K562 (cell line): ENCODE measurements around the gene ACTR1B. TPM values are rescaled to one million over a fixed set of nuclear protein-coding genes. Genes with fewer than 3 reads are reported as not detected.

Experiments
- ETS2 ChIP-seq: IDR thresholded peaks from 2 replicates; pipeline ENCODE4 v1.6.1; 2016; ENCODE audit warnings: borderline replicate concordance, missing genetic modification characterization, mild to moderate bottlenecking, moderate library complexity, missing compliant biosample characterization; ENCODE audit not compliant: poor library complexity, severe bottlenecking
- JUNB ChIP-seq: fragments of 450-650 bp; formaldehyde crosslinking; conservative IDR thresholded peaks from 2 replicates; pipeline ENCODE4 v1.4.0; 2020; ENCODE audit warnings: mild to moderate bottlenecking
- NCOA1 ChIP-seq: fragments of 450-650 bp; IDR thresholded peaks from 2 replicates; pipeline ENCODE4 v1.6.1; 2016; ENCODE audit warnings: low read depth
- NCOA6 ChIP-seq: fragments of 450-650 bp; IDR thresholded peaks from 2 replicates; pipeline ENCODE4 v1.6.1; 2017; ENCODE audit warnings: mild to moderate bottlenecking
- SPI1 ChIP-seq: IDR thresholded peaks from 2 replicates; pipeline ENCODE4 v1.6.1; 2011; ENCODE audit warnings: low read depth, low read length, control low read depth, borderline replicate concordance
- TFAP4 ChIP-seq: sonication (generic); formaldehyde crosslinking; IDR thresholded peaks from 2 replicates; pipeline ENCODE4 v1.8.0; 2022; ENCODE audit warnings: missing genetic modification reagents, mild to moderate bottlenecking, moderate library complexity, borderline replicate concordance
- UBTF ChIP-seq, 2 experiments: IDR thresholded peaks; 2 replicates each; pipeline ENCODE4 v1.6.1; 2012; ENCODE audit warnings: improper control_type of control experiment in 2 of 2, low read depth in 2 of 2, low read length in 2 of 2, borderline replicate concordance in 1 of 2
- YY1 ChIP-seq, 3 experiments: IDR thresholded peaks; 2 replicates each; pipeline ENCODE4 v1.6.1; 2011; ENCODE audit warnings: low read length in 2 of 3, mild to moderate bottlenecking in 2 of 3, moderate library complexity in 2 of 3, borderline replicate concordance in 1 of 3, control low read depth in 1 of 3, low read depth in 1 of 3; ENCODE audit not compliant: insufficient read depth in 3 of 3, insufficient replicate concordance in 2 of 3, control insufficient read depth in 1 of 3, insufficient read length in 1 of 3; ENCODE audit errors: extremely low read depth in 1 of 3
- ZBTB26 ChIP-seq: fragments of 450-650 bp; formaldehyde crosslinking; IDR thresholded peaks from 2 replicates; pipeline ENCODE4 v1.4.0; 2022; ENCODE audit warnings: missing genetic modification characterization
- ZSCAN29 ChIP-seq: fragments of 450-650 bp; IDR thresholded peaks from 2 replicates; pipeline ENCODE4 v1.6.1; 2017
- polyA plus RNA-seq, 8 experiments: library from polyadenylated mRNA; depleted of rRNA in 4 of 8; stranded (reverse) in 5 of 8; unstranded in 3 of 8; fragments of >200 nt; fragmentation: Nextera tagmentation in 2 of 8; fragmentation: Illumina TruSeq in 1 of 8; extraction: Ambion mirVana in 2 of 8; extraction: Trizol in 1 of 8; gene quantifications; 2 replicates each; pipeline versions ENCODE4 v1.2.1 to v1.2.3, GENCODE V29; 2011 to 2014; ENCODE audit warnings: inconsistent platforms in 1 of 8, missing spikeins in 1 of 8
- total RNA-seq, 7 experiments: library from RNA; depleted of rRNA in 6 of 7; stranded (reverse); fragments of >200 nt in 6 of 7; fragmentation: Illumina TruSeq in 2 of 7; extraction: Trizol in 2 of 7; gene quantifications; 2 replicates each; pipeline versions ENCODE4 v1.2.1 to v1.2.3, GENCODE V29; 2011 to 2021; ENCODE audit warnings: low replicate concordance in 1 of 7

Gene ACTR1B
- total and polyA plus RNA-seq, 9 of the 15 experiments (the other 6 are each of a cell fraction or from before 2014, with no cell fraction given), result 0.49 to 42.3 (median 22.5) TPM

- TF ChIP-seq YY1 (IDR thresholded peaks at IDR 0.05; ENCODE audit: borderline replicate concordance in 1 of 3, control insufficient read depth in 1 of 3, extremely low read depth in 1 of 3, insufficient read depth in 3 of 3, insufficient read length in 1 of 3, insufficient replicate concordance in 2 of 3, low read depth in 1 of 3, low read length in 2 of 3) (no peak), NCOA6 (no peak), UBTF (IDR thresholded peaks at IDR 0.05; ENCODE audit: borderline replicate concordance in 1 of 2, low read depth in 2 of 2, low read length in 2 of 2) (no peak), TFAP4 (CRISPR knock-in tag) (no peak), ZBTB26 (no peak), ETS2 (tag) (no peak), NCOA1 (no peak), ZSCAN29 (no peak), SPI1 (peak; percentile 6; the same call in 1 of the 2 replicates), JUNB (no peak)
Measured at GRCh38 chr2:97660044-97660774, 3.6 kb downstream of the ACTR1B start (continued).
